OCI-LY1 (cell line): Measurements from ENCODE around the gene TTLL3.

Source experiments
- CTCF ChIP-seq: fragments of 200-600 bp; sonication (generic), shearing (Covaris generic); IDR thresholded peaks from 2 replicates; pipeline ENCODE4 v1.5.1; 2017; ENCODE audit warnings: mild to moderate bottlenecking, antibody characterized with exemption, low read length, moderate library complexity, mixed read lengths
- EZH2 ChIP-seq: fragments of 200-600 bp; sonication (generic), shearing (Covaris generic); IDR thresholded peaks from 2 replicates; pipeline ENCODE4 v1.8.0; 2017; ENCODE audit warnings: borderline replicate concordance, mixed run types, mild to moderate bottlenecking, antibody characterized with exemption, low read length, moderate library complexity, mixed read lengths

- TF ChIP-seq CTCF, result no peak
- no peak for TF ChIP-seq EZH2
Measured at GRCh38 chr3:9883706-9884554, 73.9 kb downstream of the TTLL3 start.
